GM18867 (cell line): Measurements from ENCODE around the gene CDC34.
A peak's percentile ranks its signal among the peaks of the same experiment; 100 is the strongest.

Source experiments
- ATAC-seq: cut with Tn5 transposase; IDR thresholded peaks from one replicate; pipeline ENCODE4 v1.9.1; 2021; ENCODE audit warnings: mild to moderate bottlenecking, moderate library complexity; ENCODE audit not compliant: unreplicated experiment

Gene CDC34

GRCh38 chr19:519449-519865 lies 12.1 kb upstream of the CDC34 start:
- no peak for ATAC-seq

GRCh38 chr19:522726-523125 lies 8.8 kb upstream of the CDC34 start:
- no peak for ATAC-seq

- ATAC-seq: no peak
Observed at GRCh38 chr19:524062-524674, 7.4 kb upstream of the CDC34 start.

- ATAC-seq: no peak
Observed at GRCh38 chr19:525029-525428, 6.5 kb upstream of the CDC34 start.

GRCh38 chr19:525857-526419 lies 5.6 kb upstream of the CDC34 start:
- no peak for ATAC-seq

DNA sequence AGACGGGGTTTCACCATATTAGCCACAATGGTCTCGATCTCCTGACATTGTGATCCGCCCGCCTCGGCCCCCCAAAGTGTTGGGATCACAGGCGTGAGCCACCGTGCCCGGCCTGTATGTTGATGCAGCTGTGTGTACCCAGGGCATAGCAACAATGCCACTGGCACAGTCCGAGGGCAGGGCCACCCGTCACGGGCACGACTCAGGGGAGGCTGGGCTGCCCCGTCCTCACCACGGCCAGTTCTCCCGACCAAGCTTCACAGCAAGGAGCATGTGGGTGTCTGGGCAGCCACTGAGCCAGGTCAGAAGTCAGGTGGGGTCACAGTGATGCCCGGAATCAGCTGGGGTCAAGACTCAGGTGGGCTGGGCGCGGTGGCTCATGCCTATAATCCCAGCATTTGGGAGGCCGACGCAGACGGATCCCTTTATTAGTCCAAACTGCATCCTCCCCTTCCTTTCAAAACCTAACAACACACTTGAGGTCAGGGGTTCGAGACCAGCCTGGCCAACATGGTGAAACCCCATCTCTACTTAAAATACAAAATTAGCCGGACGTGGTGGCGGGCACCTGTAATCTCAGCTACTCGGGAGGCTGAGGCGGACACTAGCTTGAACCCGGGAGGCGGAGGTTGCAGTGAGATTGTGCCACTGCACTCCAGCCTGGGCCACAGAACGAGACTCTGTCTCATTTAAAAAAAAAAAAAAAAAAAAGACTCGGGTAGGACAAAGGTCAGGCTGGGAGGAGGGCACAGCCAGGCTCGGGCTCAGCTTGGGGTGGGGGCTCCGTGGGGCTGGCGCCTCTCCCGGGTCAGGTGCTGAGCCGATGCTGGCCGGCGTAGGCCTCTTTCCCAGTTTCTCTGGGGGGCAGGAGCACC lies 1.2 kb upstream of the CDC34 start:
- no peak for ATAC-seq

- ATAC-seq: peak; percentile 74
Observed at GRCh38 chr19:531009-531752, 379 bp upstream of the CDC34 start.

DNA sequence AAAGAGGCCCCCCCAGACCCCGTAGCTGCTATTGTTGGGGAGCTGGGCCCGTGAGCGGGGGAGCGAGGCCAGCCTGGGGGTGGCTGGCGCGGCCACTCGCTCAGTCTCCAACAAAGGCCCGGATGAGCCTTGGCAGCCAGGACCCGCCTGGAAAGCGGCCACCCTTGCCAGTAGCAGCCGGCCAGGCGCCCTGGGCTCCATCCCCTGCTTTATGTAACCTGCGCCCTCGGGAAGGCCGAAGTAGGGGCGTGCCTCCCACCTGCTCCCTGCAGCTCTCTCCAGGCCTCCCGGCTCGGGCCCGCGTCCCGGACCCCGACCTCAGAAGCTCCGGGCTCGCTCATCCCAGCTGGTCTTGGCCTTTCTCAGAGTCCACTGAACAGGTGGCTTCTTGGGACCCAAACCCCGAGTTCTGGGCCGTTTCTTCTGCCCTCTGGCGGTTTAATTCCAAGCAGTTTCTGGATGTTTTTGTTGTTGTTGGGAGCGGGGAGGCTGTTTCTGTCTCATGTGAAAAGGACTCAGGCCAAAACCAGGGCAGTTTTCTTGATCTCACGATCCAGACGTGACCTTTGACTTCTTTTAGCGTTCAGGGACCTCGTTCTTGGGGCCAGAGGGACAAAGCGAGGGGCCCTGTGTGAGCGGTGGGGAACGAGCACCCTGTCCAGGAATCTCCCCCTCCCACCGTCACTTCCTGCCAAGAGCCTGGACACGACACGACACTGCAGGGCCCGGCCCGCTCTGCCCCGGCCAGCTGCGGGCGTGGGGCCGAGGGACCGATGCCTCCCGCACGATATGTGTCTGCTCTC lies 1.2 kb downstream of the CDC34 start:
- ATAC-seq: no peak

- no peak for ATAC-seq
Observed at GRCh38 chr19:533364-534058, 2.0 kb downstream of the CDC34 start.

GRCh38 chr19:534088-534487 lies 2.5 kb downstream of the CDC34 start:
- ATAC-seq: no peak

DNA sequence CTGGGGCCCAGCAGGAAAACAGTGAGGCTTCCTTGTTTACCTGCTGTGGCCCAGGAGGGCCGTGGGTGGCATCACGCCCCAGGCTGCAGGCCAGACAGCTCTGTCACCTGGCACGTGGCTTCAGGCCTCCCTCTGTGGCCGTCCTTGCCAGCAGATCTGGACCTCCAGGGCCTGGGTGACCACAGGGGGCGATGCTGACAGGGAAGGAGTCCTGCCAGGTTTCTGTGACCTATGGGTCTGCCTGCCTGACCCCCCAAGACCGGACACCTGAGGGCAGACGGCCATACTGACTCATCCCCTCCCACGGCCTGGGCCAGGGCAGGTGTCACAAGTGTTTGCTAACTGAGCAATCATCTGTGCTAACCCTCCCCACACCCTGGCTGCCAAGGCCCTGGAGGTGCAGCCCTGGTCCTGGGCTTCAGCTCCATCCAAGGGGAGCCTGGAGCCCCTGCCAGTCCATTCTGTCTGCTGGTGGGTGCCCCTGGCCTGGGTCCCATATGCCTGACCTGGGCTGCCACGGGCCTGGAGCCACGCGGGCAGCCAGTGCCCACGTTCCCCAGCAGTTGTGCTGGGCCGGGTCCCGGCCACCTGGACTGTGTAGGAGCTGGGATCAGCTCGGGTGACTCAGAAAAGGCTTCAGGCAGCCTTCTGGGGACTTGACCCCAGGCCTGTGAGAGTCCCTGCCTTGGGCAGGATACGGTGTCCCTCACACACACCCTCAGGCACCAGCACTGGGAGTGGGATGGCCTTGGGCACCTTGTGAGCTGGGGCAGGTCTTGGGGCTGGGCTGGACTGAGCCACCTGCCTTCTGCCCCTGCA lies 3.7 kb downstream of the CDC34 start:
- ATAC-seq: no peak

DNA sequence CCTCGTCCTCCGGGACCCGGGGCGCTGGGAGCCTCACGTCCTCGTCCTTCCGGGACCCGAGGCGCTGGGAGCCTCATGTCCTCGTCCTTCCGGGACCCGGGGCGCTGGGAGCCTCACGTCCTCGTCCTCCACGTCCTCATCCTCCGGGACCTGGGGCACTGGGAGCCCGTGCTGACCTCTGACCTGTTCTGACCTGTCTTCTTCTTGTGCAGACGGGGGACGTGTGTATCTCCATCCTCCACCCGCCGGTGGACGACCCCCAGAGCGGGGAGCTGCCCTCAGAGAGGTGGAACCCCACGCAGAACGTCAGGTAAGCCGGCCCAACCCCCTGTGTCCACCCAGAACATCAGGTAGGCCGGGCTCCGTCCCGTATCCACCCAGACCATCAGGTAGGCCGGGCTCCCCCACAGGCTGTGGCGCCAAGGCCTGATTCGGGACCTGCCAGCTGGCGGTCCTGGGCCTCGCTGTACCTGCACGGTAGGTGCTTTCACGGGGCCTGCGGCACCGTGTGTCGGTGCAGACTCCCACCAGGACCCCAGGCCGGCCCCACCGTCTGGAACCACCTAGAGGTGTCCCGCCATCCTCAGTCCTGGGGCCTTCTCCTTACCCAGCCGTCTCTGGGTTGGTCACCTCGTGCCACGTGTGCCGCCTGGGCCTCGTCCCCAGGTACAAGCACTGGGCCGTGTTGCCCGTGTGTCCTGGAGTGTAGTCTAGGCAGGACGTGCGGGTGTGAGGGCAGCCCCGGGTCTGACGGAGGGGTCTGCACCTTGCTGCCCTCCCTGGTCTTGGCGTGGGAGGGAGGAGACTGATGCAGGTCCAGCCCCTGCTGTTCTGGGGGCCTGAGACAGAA lies 4.7 kb downstream of the CDC34 start:
- no peak for ATAC-seq

- ATAC-seq: no peak
Observed at GRCh38 chr19:536881-537404, 5.4 kb downstream of the CDC34 start.

GRCh38 chr19:538641-539428 lies 7.3 kb downstream of the CDC34 start:
- no peak for ATAC-seq

GRCh38 chr19:539429-540030 lies 8.0 kb downstream of the CDC34 start:
- ATAC-seq: no peak

DNA sequence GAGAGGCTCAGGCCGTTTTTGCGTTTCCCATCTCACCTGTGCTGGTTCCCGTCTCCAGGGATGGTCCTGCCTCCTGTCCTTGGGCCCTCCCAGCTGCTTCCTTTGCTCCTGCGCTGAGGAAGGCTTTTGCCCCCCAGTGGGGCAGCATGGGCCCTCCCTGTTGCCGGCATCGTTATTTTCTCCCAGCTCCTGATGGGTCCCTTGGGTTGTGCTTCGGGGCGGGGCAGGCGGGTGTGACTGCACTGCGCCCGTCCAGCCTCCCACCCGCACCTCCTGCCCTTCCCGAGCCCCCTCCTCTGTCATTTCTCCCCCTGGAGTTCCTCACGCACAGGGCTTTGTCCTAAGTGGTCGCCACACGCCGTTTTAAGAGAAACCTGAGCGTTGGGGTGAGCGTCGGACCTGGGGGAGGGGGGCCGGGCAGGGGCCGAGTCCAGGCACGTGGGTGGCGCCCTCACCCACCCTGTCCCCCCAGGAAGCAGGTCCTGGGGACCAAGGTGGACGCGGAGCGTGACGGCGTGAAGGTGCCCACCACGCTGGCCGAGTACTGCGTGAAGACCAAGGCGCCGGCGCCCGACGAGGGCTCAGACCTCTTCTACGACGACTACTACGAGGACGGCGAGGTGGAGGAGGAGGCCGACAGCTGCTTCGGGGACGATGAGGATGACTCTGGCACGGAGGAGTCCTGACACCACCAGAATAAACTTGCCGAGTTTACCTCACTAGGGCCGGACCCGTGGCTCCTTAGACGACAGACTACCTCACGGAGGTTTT lies 9.5 kb downstream of the CDC34 start:
- ATAC-seq: no peak
